Epithelial cell of esophagus (primary cell): ENCODE results near the gene HECW1.

Experiments used
- DNase-seq: peaks from one replicate; pipeline ENCODE4 v3.0.0; 2010; ENCODE audit warnings: low read depth
- H3K4me3 ChIP-seq: 2 replicates; pipeline ENCODE4 v1.5.1; 2011; ENCODE audit warnings: mild to moderate bottlenecking, low read length, control low read depth
- CTCF ChIP-seq: IDR thresholded peaks from 2 replicates; pipeline ENCODE4 v1.5.1; 2011; ENCODE audit warnings: low read depth, mild to moderate bottlenecking, low read length, control low read depth, inconsistent platforms; ENCODE audit not compliant: insufficient read depth; ENCODE audit errors: missing control alignments

The HECW1 gene

GRCh38 chr7:43164757-43165156 is 52.3 kb downstream of the HECW1 start:
- DNase-seq = peak; percentile 95
- TF ChIP-seq CTCF = no peak
- H3K4me3 ChIP-seq = no peak overlapping the region

GRCh38 chr7:43166686-43167085 is 54.2 kb downstream of the HECW1 start:
- no peak for TF ChIP-seq CTCF
- no peak for DNase-seq
- no peak overlapping the region for H3K4me3 ChIP-seq

GRCh38 chr7:43169076-43169475 is 56.6 kb downstream of the HECW1 start:
- H3K4me3 ChIP-seq = no peak overlapping the region
- TF ChIP-seq CTCF = no peak
- DNase-seq = no peak

GRCh38 chr7:43170571-43170970 is 58.1 kb downstream of the HECW1 start:
- DNase-seq = no peak
- TF ChIP-seq CTCF = no peak
- no peak overlapping the region for H3K4me3 ChIP-seq

GRCh38 chr7:43175570-43176200 is 63.2 kb downstream of the HECW1 start:
- no peak for TF ChIP-seq CTCF
- DNase-seq = no peak
- no peak overlapping the region for H3K4me3 ChIP-seq

- no peak for DNase-seq
Measured at GRCh38 chr7:43179393-43179792, 66.9 kb downstream of the HECW1 start.

More at GRCh38 chr7:43179393-43179792, 66.9 kb downstream of the HECW1 start:
- no peak overlapping the region for H3K4me3 ChIP-seq
- no peak for TF ChIP-seq CTCF
